K562 (cell line): ENCODE measurements around the gene DYRK1A. TPM values are rescaled to one million over a fixed set of nuclear protein-coding genes. Genes with fewer than 3 reads are reported as not detected.

Experiments
- ELF1 ChIP-seq: fragments of 200-800 bp; sonication (Bioruptor generic); IDR thresholded peaks from 2 replicates; pipeline ENCODE4 v1.6.1; 2016; ENCODE audit warnings: missing genetic modification characterization, missing compliant biosample characterization
- GTF2E2 ChIP-seq: fragments of 200-800 bp; sonication (Bioruptor generic); IDR thresholded peaks from 2 replicates; pipeline ENCODE4 v1.6.1; 2016; ENCODE audit warnings: missing genetic modification characterization, missing compliant biosample characterization
- MAFF ChIP-seq: IDR thresholded peaks from 2 replicates; pipeline ENCODE4 v1.6.1; 2012; ENCODE audit warnings: low read length, improper control_type of control experiment
- MTA3 ChIP-seq: fragments of 450-650 bp; formaldehyde crosslinking; IDR thresholded peaks from 2 replicates; pipeline ENCODE4 v1.6.1; 2017; ENCODE audit warnings: mild to moderate bottlenecking, borderline replicate concordance
- NFIC ChIP-seq: fragments of 450-650 bp; IDR thresholded peaks from 2 replicates; pipeline ENCODE4 v1.6.1; 2017; ENCODE audit warnings: mild to moderate bottlenecking, inconsistent platforms
- NONO ChIP-seq, 2 experiments: fragments of 200-400 bp in 1 of 2; fragments of 450-650 bp in 1 of 2; formaldehyde crosslinking in 1 of 2; IDR thresholded peaks; 2 replicates each; pipeline ENCODE4 v1.6.1; 2017; ENCODE audit warnings: low read depth in 2 of 2, mild to moderate bottlenecking in 2 of 2, moderate library complexity in 2 of 2, low read length in 1 of 2
- POLR3G ChIP-seq: IDR thresholded peaks from 2 replicates; pipeline ENCODE4 v1.6.1; 2011; ENCODE audit not compliant: insufficient read length, insufficient replicate concordance; ENCODE audit errors: extremely low read depth
- RBM14 ChIP-seq: fragments of 200-400 bp; formaldehyde crosslinking; IDR thresholded peaks from 2 replicates; pipeline ENCODE4 v1.6.1; 2018; ENCODE audit warnings: low read depth, mild to moderate bottlenecking, low read length, moderate library complexity, borderline replicate concordance; ENCODE audit not compliant: insufficient read depth
- SAFB ChIP-seq: fragments of 200-400 bp; formaldehyde crosslinking; IDR thresholded peaks from 2 replicates; pipeline ENCODE4 v1.6.1; 2017; ENCODE audit warnings: low read depth, low read length, borderline replicate concordance
- SMARCA5 ChIP-seq: fragments of 450-650 bp; IDR thresholded peaks from 2 replicates; pipeline ENCODE4 v1.6.1; 2016
- TAL1 ChIP-seq: fragments of 450-650 bp; IDR thresholded peaks from 2 replicates; pipeline ENCODE4 v1.6.1; 2016; ENCODE audit warnings: mild to moderate bottlenecking
- TCF3 ChIP-seq: sonication (generic); formaldehyde crosslinking; IDR thresholded peaks from 2 replicates; pipeline ENCODE4 v1.4.0; 2020; ENCODE audit warnings: mild to moderate bottlenecking, missing genetic modification reagents
- polyA plus RNA-seq, 8 experiments: library from polyadenylated mRNA; depleted of rRNA in 4 of 8; stranded (reverse) in 5 of 8; unstranded in 3 of 8; fragments of >200 nt; fragmentation: Nextera tagmentation in 2 of 8; fragmentation: Illumina TruSeq in 1 of 8; extraction: Ambion mirVana in 2 of 8; extraction: Trizol in 1 of 8; gene quantifications; 2 replicates each; pipeline versions ENCODE4 v1.2.1 to v1.2.3, GENCODE V29; 2011 to 2014; ENCODE audit warnings: inconsistent platforms in 1 of 8, missing spikeins in 1 of 8
- total RNA-seq, 7 experiments: library from RNA; depleted of rRNA in 6 of 7; stranded (reverse); fragments of >200 nt in 6 of 7; fragmentation: Illumina TruSeq in 2 of 7; extraction: Trizol in 2 of 7; gene quantifications; 2 replicates each; pipeline versions ENCODE4 v1.2.1 to v1.2.3, GENCODE V29; 2011 to 2021; ENCODE audit warnings: low replicate concordance in 1 of 7
- TF ChIP-seq, protein P1 (sequence below), 2 experiments: fragments of 200-800 bp in 1 of 2; sonication (Bioruptor generic) in 1 of 2; sonication (generic) in 1 of 2; formaldehyde crosslinking in 1 of 2; IDR thresholded peaks in 1 of 2; conservative IDR thresholded peaks in 1 of 2; 2 replicates each; pipeline versions ENCODE4 v1.5.0 to v1.6.1; 2016 to 2020; ENCODE audit warnings: missing compliant biosample characterization in 1 of 2, missing genetic modification characterization in 1 of 2, missing genetic modification reagents in 1 of 2
- TF ChIP-seq, protein P2 (sequence below), 2 experiments: IDR thresholded peaks; 2 replicates each; pipeline ENCODE4 v1.6.1; 2012; ENCODE audit warnings: improper control_type of control experiment in 2 of 2, low read depth in 2 of 2, low read length in 2 of 2, borderline replicate concordance in 1 of 2
- TF ChIP-seq, protein P3 (sequence below), 2 experiments: fragments of 450-650 bp; IDR thresholded peaks; 2 replicates each; pipeline ENCODE4 v1.6.1; 2016; ENCODE audit warnings: mild to moderate bottlenecking in 2 of 2, borderline replicate concordance in 1 of 2, low read depth in 1 of 2, moderate library complexity in 1 of 2

DYRK1A gene
- total and polyA plus RNA-seq, 9 of the 15 experiments (the other 6 are each of a cell fraction or from before 2014, with no cell fraction given), result 3.7 to 64.8 (median 42.3) TPM

DNA sequence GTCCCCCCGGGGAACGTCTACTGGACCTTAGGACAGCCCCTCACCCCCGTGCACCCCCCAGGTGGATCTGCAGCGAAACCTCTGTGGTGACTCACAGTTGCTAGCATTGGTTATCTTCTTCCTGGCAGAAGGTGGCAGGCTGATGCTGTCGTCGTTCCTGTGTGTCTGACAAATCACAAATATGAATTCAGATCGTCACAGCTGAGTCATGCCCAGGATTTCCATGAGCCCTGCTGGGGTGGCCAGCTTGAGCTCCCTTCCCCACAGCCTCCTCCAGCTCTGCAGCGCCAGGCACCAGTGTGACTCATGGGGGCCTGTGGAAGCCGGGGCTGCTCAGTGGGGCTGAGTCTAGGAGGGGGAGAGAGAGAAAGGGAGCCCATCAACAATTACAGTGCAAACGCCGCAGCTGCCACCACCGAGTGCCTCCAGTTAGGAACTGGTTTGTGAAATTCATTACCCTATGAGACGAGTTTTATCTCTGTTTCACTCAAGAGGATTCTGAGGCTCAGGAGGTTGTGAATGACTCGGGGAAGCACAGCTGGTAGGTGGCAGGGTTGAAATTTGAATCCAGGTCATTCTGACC lies 197.9 kb downstream of the DYRK1A start (continued):
- TF ChIP-seq POLR3G (no peak), ELF1 (no peak), NFIC (peak; percentile 59; the same call in 1 of the 2 replicates), NONO (IDR thresholded peaks at IDR 0.05; ENCODE audit: low read depth in 2 of 2, low read length in 1 of 2) (no peak), RBM14 (no peak), TAL1 (peak; percentile 57), TCF3 (CRISPR knock-in tag) (peak; percentile 69), SAFB (no peak), SMARCA5 (peak; percentile 83; the same call in 1 of the 2 replicates), MTA3 (peak; percentile 76; the same call in 1 of the 2 replicates), MAFF (peak; percentile 53), GTF2E2 (tag) (no peak)
- TF ChIP-seq, protein P1, sequence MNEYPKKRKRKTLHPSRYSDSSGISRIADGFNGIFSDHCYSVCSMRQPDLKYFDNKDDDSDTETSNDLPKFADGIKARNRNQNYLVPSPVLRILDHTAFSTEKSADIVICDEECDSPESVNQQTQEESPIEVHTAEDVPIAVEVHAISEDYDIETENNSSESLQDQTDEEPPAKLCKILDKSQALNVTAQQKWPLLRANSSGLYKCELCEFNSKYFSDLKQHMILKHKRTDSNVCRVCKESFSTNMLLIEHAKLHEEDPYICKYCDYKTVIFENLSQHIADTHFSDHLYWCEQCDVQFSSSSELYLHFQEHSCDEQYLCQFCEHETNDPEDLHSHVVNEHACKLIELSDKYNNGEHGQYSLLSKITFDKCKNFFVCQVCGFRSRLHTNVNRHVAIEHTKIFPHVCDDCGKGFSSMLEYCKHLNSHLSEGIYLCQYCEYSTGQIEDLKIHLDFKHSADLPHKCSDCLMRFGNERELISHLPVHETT (CRISPR knock-in tag; conservative IDR thresholded peaks at IDR 0.05 in 1 of 2, IDR thresholded peaks at IDR 0.05 in 1 of 2), result 0 out of 4 replicates have a peak, but pooled peaks of 1 of the 2 experiments have one; percentile 2
- TF ChIP-seq, protein P2, sequence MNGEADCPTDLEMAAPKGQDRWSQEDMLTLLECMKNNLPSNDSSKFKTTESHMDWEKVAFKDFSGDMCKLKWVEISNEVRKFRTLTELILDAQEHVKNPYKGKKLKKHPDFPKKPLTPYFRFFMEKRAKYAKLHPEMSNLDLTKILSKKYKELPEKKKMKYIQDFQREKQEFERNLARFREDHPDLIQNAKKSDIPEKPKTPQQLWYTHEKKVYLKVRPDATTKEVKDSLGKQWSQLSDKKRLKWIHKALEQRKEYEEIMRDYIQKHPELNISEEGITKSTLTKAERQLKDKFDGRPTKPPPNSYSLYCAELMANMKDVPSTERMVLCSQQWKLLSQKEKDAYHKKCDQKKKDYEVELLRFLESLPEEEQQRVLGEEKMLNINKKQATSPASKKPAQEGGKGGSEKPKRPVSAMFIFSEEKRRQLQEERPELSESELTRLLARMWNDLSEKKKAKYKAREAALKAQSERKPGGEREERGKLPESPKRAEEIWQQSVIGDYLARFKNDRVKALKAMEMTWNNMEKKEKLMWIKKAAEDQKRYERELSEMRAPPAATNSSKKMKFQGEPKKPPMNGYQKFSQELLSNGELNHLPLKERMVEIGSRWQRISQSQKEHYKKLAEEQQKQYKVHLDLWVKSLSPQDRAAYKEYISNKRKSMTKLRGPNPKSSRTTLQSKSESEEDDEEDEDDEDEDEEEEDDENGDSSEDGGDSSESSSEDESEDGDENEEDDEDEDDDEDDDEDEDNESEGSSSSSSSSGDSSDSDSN (IDR thresholded peaks at IDR 0.05; ENCODE audit: borderline replicate concordance in 1 of 2, low read depth in 2 of 2, low read length in 2 of 2), result peak in 1 of 2 experiments; percentile 73; a peak in 2 of 4 replicates
- TF ChIP-seq, protein P3, sequence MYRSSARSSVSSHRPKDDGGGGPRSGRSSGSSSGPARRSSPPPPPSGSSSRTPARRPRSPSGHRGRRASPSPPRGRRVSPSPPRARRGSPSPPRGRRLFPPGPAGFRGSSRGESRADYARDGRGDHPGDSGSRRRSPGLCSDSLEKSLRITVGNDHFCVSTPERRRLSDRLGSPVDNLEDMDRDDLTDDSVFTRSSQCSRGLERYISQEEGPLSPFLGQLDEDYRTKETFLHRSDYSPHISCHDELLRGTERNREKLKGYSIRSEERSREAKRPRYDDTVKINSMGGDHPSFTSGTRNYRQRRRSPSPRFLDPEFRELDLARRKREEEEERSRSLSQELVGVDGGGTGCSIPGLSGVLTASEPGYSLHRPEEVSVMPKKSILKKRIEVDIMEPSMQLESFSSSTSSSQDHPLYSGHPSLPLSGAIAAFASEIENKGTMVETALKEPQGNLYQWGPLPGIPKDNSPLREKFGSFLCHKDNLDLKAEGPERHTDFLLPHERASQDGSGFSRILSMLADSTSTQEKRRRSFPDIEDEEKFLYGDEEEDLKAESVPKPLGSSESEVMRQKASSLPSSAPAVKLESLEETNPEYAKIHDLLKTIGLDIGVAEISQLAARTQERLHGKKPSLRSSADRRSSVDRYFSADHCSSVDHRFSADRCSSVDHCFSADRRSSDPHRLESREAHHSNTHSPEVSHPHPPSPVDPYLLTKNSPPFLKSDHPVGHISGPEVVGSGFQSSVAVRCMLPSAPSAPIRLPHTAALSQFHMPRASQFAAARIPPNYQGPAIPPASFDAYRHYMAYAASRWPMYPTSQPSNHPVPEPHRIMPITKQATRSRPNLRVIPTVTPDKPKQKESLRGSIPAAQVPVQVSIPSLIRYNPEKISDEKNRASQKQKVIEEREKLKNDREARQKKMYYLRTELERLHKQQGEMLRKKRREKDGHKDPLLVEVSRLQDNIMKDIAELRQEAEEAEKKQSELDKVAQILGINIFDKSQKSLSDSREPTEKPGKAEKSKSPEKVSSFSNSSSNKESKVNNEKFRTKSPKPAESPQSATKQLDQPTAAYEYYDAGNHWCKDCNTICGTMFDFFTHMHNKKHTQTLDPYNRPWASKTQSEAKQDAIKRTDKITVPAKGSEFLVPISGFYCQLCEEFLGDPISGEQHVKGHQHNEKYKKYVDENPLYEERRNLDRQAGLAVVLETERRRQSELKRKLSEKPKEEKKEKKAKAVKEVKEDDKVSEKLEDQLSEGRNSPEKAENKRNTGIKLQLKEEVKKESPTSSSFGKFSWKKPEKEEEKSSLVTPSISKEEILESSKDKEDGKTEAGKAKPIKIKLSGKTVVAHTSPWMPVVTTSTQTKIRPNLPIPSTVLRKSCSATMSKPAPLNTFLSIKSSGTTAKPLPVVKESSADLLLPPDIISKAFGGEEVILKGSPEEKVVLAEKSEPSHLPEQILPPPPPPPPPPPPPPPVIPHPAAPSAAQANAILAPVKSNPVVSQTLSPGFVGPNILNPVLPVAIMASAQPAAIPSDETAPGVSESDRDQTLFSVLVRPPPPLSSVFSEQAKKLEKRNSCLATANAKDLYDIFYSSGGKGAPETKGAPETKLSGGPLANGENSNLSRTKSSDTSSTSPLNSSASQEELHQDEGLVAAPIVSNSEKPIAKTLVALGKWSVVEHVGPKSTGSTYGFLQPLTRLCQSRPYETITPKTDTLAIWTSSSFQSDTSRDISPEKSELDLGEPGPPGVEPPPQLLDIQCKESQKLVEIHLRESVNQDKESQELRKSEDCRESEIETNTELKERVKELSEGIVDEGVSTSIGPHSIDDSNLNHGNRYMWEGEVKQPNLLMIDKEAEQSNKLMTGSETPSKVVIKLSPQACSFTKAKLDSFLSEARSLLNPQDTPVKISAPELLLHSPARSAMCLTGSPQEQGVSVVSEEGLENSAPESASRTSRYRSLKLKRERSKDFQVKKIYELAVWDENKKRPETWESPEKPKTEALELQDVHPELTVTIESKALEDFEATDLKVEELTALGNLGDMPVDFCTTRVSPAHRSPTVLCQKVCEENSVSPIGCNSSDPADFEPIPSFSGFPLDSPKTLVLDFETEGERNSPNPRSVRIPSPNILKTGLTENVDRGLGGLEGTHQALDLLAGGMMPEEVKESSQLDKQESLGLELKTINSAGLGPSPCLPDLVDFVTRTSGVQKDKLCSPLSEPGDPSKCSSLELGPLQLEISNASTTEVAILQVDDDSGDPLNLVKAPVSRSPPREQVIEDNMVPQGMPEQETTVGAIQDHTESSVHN (IDR thresholded peaks at IDR 0.05; ENCODE audit: borderline replicate concordance in 1 of 2, low read depth in 1 of 2), result 0 out of 4 replicates have a peak, but pooled peaks of 1 of the 2 experiments have one; percentile 43
